Progenitor cell of endocrine pancreas (in vitro differentiated cells): ENCODE measurements around the gene SCN3B. TPM values are rescaled to one million over a fixed set of nuclear protein-coding genes. Genes with fewer than 3 reads are reported as not detected.

Experiments used
- DNase-seq: peaks from one replicate; pipeline ENCODE4 v3.0.0; 2021; ENCODE audit warnings: low spot score; ENCODE audit not compliant: unreplicated experiment
- H3K27ac Mint-ChIP-seq: 2 replicates; pipeline ENCODE4 v1.8.0; 2021; ENCODE audit warnings: mild to moderate bottlenecking, moderate library complexity, mixed read lengths
- H3K27me3 Mint-ChIP-seq: 2 replicates; pipeline ENCODE4 v1.8.0; 2021; ENCODE audit warnings: mixed read lengths
- H3K36me3 Mint-ChIP-seq: 2 replicates; pipeline ENCODE4 v1.8.0; 2022; ENCODE audit warnings: mixed read lengths; ENCODE audit not compliant: insufficient read depth
- H3K4me1 Mint-ChIP-seq: 2 replicates; pipeline ENCODE4 v1.8.0; 2021; ENCODE audit warnings: low read depth, mixed read lengths
- H3K4me3 Mint-ChIP-seq: 2 replicates; pipeline ENCODE4 v1.8.0; 2021; ENCODE audit warnings: low read depth, mild to moderate bottlenecking, moderate library complexity, mixed read lengths
- H3K9me3 Mint-ChIP-seq: 2 replicates; pipeline ENCODE4 v1.8.0; 2021; ENCODE audit warnings: low read depth, mixed read lengths
- CTCF ChIP-seq: fragments of 200-600 bp; sonication (generic); IDR thresholded peaks from one replicate; pipeline ENCODE4 v1.5.0; 2021; ENCODE audit warnings: antibody characterized with exemption, mild to moderate bottlenecking; ENCODE audit not compliant: unreplicated experiment
- total RNA-seq: library from RNA; stranded (reverse); gene quantifications from 2 replicates; pipeline ENCODE4 v1.2.1, GENCODE V29; 2021

SCN3B gene
- total RNA-seq, 1 donor from 2014 or later = 4.0 TPM

GRCh38 chr11:123584737-123585136 is 69.7 kb downstream of the SCN3B start:
- Mint-ChIP-seq H3K4me3 (no peak overlapping the region), H3K4me1 (peaks cover 45% of the 10 kb centered on the region), H3K36me3 (no peaks in the 10 kb centered on the region), H3K9me3 (no peaks in the 10 kb centered on the region), H3K27ac (no peak overlapping the region), H3K27me3 (peaks cover 13% of the 10 kb centered on the region)
- DNase-seq = no peak
- TF ChIP-seq CTCF = no peak

- Mint-ChIP-seq H3K4me1 (peaks cover 45% of the 10 kb centered on the region), H3K4me3 (no peak overlapping the region), H3K36me3 (no peaks in the 10 kb centered on the region), H3K27ac (no peak overlapping the region), H3K27me3 (peaks cover 13% of the 10 kb centered on the region), H3K9me3 (no peaks in the 10 kb centered on the region)
- no peak for TF ChIP-seq CTCF
- no peak for DNase-seq
These were observed 70.2 kb downstream of the SCN3B start for GRCh38 chr11:123584186-123584585.

GRCh38 chr11:123582992-123583504 is 71.4 kb downstream of the SCN3B start:
- Mint-ChIP-seq H3K9me3 (no peaks in the 10 kb centered on the region), H3K36me3 (no peaks in the 10 kb centered on the region), H3K27me3 (peaks cover 19% of the 10 kb centered on the region), H3K4me1 (peaks cover 35% of the 10 kb centered on the region), H3K4me3 (no peak overlapping the region), H3K27ac (no peak overlapping the region)
- no peak for TF ChIP-seq CTCF
- no peak for DNase-seq

GRCh38 chr11:123581651-123582399 is 72.6 kb downstream of the SCN3B start:
- peaks cover 27% of the 10 kb centered on the region for H3K4me1 Mint-ChIP-seq
- TF ChIP-seq CTCF = no peak
- H3K27me3 Mint-ChIP-seq = peaks cover 19% of the 10 kb centered on the region
- H3K4me3 Mint-ChIP-seq = no peak overlapping the region
- no peak overlapping the region for H3K27ac Mint-ChIP-seq
- no peak for DNase-seq
- no peaks in the 10 kb centered on the region for H3K9me3 Mint-ChIP-seq
- no peaks in the 10 kb centered on the region for H3K36me3 Mint-ChIP-seq

GRCh38 chr11:123580557-123581275 is 73.7 kb downstream of the SCN3B start:
- Mint-ChIP-seq H3K4me3 (peak overlapping the region; percentile 41), H3K27ac (peak overlapping the region; percentile 53), H3K4me1 (peaks cover 16% of the 10 kb centered on the region), H3K36me3 (no peaks in the 10 kb centered on the region), H3K9me3 (no peaks in the 10 kb centered on the region), H3K27me3 (peaks cover 24% of the 10 kb centered on the region)
- DNase-seq = peak; percentile 75
- peak; percentile 92 for TF ChIP-seq CTCF
